NT2/D1 (cell line): ENCODE measurements around the gene APOBEC3B.

Experiments used
- SUZ12 ChIP-seq: IDR thresholded peaks from 2 replicates; pipeline ENCODE4 v1.6.1; 2011; ENCODE audit not compliant: insufficient read length, insufficient read depth; ENCODE audit errors: extremely low read depth
- YY1 ChIP-seq: IDR thresholded peaks from 2 replicates; pipeline ENCODE4 v1.6.1; 2011; ENCODE audit not compliant: insufficient read length, insufficient read depth
- ZNF274 ChIP-seq: IDR thresholded peaks from 2 replicates; pipeline ENCODE4 v1.6.1; 2011; ENCODE audit warnings: mild to moderate bottlenecking, low read depth, low read length

GRCh38 chr22:38972558-38972957 lies 9.6 kb upstream of the APOBEC3B start:
- TF ChIP-seq ZNF274 (no peak), SUZ12 (no peak), YY1 (no peak)
